ENCODE results near the gene CRIP3. TPM values are rescaled to one million over a fixed set of nuclear protein-coding genes. Genes with fewer than 3 reads are reported as not detected.
A peak's percentile ranks its signal among the peaks of the same experiment; 100 is the strongest.
"Not testable (repeated sequence)": the region's sequence is repeated elsewhere in the genome, so short reads cannot be mapped to it uniquely, and the experiment has no call there.

Gene CRIP3
- total RNA-seq, 2 experiments from 2014 or later: 1.8 to 2.0 TPM

DNA sequence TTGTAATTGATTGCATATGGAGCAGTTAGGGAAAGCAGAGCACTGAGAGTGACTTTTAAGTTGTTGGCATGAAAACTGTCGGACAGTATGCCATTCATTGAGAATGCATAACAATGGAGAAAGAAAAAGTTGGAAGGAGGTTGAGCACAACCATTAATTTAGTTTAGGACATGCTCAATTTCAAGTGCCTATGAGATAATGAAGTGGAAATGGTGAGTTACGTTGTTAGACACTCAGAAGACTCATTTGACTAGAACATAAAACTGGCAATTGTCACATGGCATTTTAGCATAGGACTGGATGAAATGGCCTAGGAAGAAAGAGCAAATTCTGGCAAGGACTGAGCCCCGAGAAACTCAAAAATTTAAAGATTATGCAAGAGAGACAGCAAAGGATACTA lies 38.8 kb upstream of the CRIP3 start:
- no peak overlapping the region for H3K27ac Mint-ChIP-seq
- TF ChIP-seq, protein P1, sequence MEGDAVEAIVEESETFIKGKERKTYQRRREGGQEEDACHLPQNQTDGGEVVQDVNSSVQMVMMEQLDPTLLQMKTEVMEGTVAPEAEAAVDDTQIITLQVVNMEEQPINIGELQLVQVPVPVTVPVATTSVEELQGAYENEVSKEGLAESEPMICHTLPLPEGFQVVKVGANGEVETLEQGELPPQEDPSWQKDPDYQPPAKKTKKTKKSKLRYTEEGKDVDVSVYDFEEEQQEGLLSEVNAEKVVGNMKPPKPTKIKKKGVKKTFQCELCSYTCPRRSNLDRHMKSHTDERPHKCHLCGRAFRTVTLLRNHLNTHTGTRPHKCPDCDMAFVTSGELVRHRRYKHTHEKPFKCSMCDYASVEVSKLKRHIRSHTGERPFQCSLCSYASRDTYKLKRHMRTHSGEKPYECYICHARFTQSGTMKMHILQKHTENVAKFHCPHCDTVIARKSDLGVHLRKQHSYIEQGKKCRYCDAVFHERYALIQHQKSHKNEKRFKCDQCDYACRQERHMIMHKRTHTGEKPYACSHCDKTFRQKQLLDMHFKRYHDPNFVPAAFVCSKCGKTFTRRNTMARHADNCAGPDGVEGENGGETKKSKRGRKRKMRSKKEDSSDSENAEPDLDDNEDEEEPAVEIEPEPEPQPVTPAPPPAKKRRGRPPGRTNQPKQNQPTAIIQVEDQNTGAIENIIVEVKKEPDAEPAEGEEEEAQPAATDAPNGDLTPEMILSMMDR (IDR thresholded peaks at IDR 0.05): no peak
- Histone ChIP-seq H3K36me3 (ENCODE audit: insufficient read depth, low read length) (peaks cover 62% of the 10 kb centered on the region), H3K27me3 (ENCODE audit: control insufficient read depth in 1 of 2, insufficient read depth in 2 of 2, low read length in 2 of 2) (no peaks in the 10 kb centered on the region), H3K27ac (ENCODE audit: low read depth in 1 of 2, low read length in 2 of 2) (no peak overlapping the region), H3K4me3 (ENCODE audit: low read length) (no peak overlapping the region), H3K4me1 (ENCODE audit: insufficient read depth, low read length) (no peaks in the 10 kb centered on the region), H3K9me3 (ENCODE audit: control insufficient read depth in 1 of 2, insufficient read depth in 1 of 2, low read length in 2 of 2) (no peaks in the 10 kb centered on the region)
- ChIA-PET CTCF (no interaction called here), POLR2A (no interaction called here)
- H3K9me3 Mint-ChIP-seq: no peaks in the 10 kb centered on the region
- H3K4me3 Mint-ChIP-seq: no peak overlapping the region
- ATAC-seq (ENCODE audit: poor library complexity) (no peak), DNase-seq (no peak)
- no peaks in the 10 kb centered on the region for H3K27me3 Mint-ChIP-seq
- peaks cover 1% of the 10 kb centered on the region for H3K4me1 Mint-ChIP-seq (ENCODE audit: low read depth)
- H3K36me3 Mint-ChIP-seq (ENCODE audit: low read depth): peaks cover 48% of the 10 kb centered on the region
- intact Hi-C loops (cut with DNase I, micrococcal nuclease): loop anchor here in 1 of 2 experiments (10.0 kb wide), 1 partner anchor 53 kb away; the partner anchor contains the start of gene SLC22A7

DNA sequence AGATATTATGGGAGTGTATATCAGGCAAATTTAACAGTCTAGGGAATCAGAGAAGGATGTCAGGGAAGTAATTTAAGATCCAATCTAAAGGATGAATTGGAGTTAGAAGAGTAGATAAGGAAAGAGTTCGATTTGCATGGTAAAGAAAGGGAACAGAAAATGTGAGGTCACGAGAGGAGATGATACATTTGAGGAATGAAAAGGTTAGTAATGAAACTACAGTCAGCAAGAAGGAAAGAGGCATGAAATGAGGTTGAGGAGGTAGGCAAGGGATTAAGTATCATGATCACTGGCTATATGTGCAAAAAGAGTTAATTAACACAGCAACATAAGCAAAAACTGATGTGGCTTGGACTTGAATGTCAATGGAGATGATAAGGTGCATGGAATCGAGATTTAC lies 38.4 kb upstream of the CRIP3 start:
- Mint-ChIP-seq H3K4me1 (ENCODE audit: low read depth) (no peaks in the 10 kb centered on the region), H3K9me3 (no peaks in the 10 kb centered on the region), H3K36me3 (ENCODE audit: low read depth) (peaks cover 48% of the 10 kb centered on the region), H3K4me3 (no peak overlapping the region), H3K27me3 (no peaks in the 10 kb centered on the region), H3K27ac (no peak overlapping the region)
- ChIA-PET POLR2A (no interaction called here), CTCF (no interaction called here)
- TF ChIP-seq, protein P1 (IDR thresholded peaks at IDR 0.05): no peak
- H3K36me3 ChIP-seq (ENCODE audit: insufficient read depth, low read length): peaks cover 64% of the 10 kb centered on the region
- intact Hi-C loops (cut with DNase I, micrococcal nuclease): loop anchor here in 1 of 2 experiments (10.0 kb wide), 1 partner anchor 52 kb away; the partner anchor contains the start of gene SLC22A7
- no peaks in the 10 kb centered on the region for H3K9me3 ChIP-seq (ENCODE audit: control insufficient read depth in 1 of 2, insufficient read depth in 1 of 2, low read length in 2 of 2)
- H3K4me1 ChIP-seq (ENCODE audit: insufficient read depth, low read length): no peaks in the 10 kb centered on the region
- H3K27ac ChIP-seq (ENCODE audit: low read depth in 1 of 2, low read length in 2 of 2): no peak overlapping the region
- ATAC-seq (ENCODE audit: poor library complexity) (no peak), DNase-seq (no peak)
- H3K4me3 ChIP-seq (ENCODE audit: low read length): no peak overlapping the region
- H3K27me3 ChIP-seq (ENCODE audit: control insufficient read depth in 1 of 2, insufficient read depth in 2 of 2, low read length in 2 of 2): no peaks in the 10 kb centered on the region

DNA sequence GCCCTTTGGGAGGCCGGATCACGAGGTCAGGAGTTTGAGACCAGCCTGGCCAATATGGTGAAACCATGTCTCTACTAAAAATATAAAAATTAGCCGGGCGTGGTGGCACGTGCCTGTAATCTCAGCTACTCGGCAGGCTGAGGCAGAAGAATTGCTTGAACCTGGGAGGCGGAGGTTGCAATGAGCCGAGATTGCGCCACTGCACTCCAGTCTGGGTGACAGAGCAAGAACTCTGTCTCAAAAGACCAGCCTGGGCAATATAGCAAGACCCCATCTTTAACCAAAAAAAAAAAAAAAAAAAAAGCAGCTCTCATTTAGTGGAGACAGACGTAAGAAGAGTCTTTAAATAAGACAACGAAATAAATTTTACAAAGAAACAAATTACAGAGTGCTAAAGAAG lies 37.6 kb upstream of the CRIP3 start:
- H3K36me3 Mint-ChIP-seq (ENCODE audit: low read depth): peaks cover 48% of the 10 kb centered on the region
- H3K4me3 ChIP-seq (ENCODE audit: low read length); H3K27me3 Mint-ChIP-seq; H3K4me1 Mint-ChIP-seq (ENCODE audit: low read depth); ATAC-seq (ENCODE audit: poor library complexity); DNase-seq; H3K27ac ChIP-seq (ENCODE audit: low read depth in 1 of 2, low read length in 2 of 2); H3K9me3 ChIP-seq (ENCODE audit: control insufficient read depth in 1 of 2, insufficient read depth in 1 of 2, low read length in 2 of 2); H3K9me3 Mint-ChIP-seq; H3K4me1 ChIP-seq (ENCODE audit: insufficient read depth, low read length); H3K4me3 Mint-ChIP-seq; H3K27ac Mint-ChIP-seq; H3K27me3 ChIP-seq (ENCODE audit: control insufficient read depth in 1 of 2, insufficient read depth in 2 of 2, low read length in 2 of 2); POLR2A ChIA-PET: not testable (repeated sequence)
- intact Hi-C loops (cut with DNase I, micrococcal nuclease): loop anchor here in 1 of 2 experiments (10.0 kb wide), 1 partner anchor 51 kb away; the partner anchor contains the start of gene SLC22A7
- CTCF ChIA-PET: interaction anchor here (0.7 kb wide), 1 partner anchor 189 kb away, joined by 3 read pairs; no protein-coding TSS in a partner anchor
- H3K36me3 ChIP-seq (ENCODE audit: insufficient read depth, low read length): peaks cover 64% of the 10 kb centered on the region

DNA sequence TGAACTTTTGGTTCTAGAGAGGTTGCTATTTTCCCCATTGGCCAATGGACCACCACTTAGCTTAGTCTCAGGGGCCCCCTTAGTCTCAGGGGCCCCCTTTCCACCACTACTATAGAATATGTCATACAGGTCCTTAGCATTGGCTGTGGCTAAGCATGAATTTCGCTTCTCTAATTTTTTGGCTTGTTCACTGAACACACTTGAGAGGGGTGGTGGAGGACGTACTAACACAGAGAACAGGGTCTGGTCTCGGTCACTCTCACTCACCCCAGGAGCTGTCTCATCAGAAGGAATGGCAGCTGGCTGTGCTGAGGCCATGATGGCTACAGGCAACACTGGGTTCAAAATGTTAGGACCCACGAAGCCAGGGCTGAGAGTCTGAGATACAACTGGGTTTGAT lies 30.5 kb upstream of the CRIP3 start:
- Mint-ChIP-seq H3K27ac (peak overlapping the region; percentile 2), H3K4me3 (no peak overlapping the region), H3K4me1 (ENCODE audit: low read depth) (peaks cover 9% of the 10 kb centered on the region), H3K36me3 (ENCODE audit: low read depth) (peaks cover 87% of the 10 kb centered on the region), H3K9me3 (no peaks in the 10 kb centered on the region), H3K27me3 (no peaks in the 10 kb centered on the region)
- ChIA-PET CTCF (interaction anchor here (1.1 kb wide), 1 partner anchor 59 kb away, joined by 3 read pairs; no protein-coding TSS in a partner anchor), POLR2A (interaction anchor here (0.7 kb wide), 1 partner anchor 284 kb away, joined by 4 read pairs; no protein-coding TSS in a partner anchor)
- H3K27ac ChIP-seq (ENCODE audit: low read depth in 1 of 2, low read length in 2 of 2): no peak overlapping the region
- no peaks in the 10 kb centered on the region for H3K27me3 ChIP-seq (ENCODE audit: control insufficient read depth in 1 of 2, insufficient read depth in 2 of 2, low read length in 2 of 2)
- intact Hi-C loops (cut with DNase I, micrococcal nuclease): loop anchor here in 1 of 2 experiments (5.0 to 10.0 kb wide), 2 partner anchors 72 to 434 kb away; no protein-coding TSS in a partner anchor
- no peak overlapping the region for H3K4me3 ChIP-seq (ENCODE audit: low read length)
- ATAC-seq (ENCODE audit: poor library complexity): no peak
- TF ChIP-seq, protein P1 (IDR thresholded peaks at IDR 0.05): no peak
- no peak for DNase-seq
- H3K36me3 ChIP-seq (ENCODE audit: insufficient read depth, low read length): peaks cover 64% of the 10 kb centered on the region
- H3K9me3 ChIP-seq (ENCODE audit: control insufficient read depth in 1 of 2, insufficient read depth in 1 of 2, low read length in 2 of 2): no peaks in the 10 kb centered on the region
- no peaks in the 10 kb centered on the region for H3K4me1 ChIP-seq (ENCODE audit: insufficient read depth, low read length)

Measured in CD4-positive, alpha-beta T cell (primary cell).